ENCODE data around the gene ARFGEF3.

- TF ChIP-seq POLR2A (IDR thresholded peaks at IDR 0.05; ENCODE audit: low read length) (no peak), GATA1 (IDR thresholded peaks at IDR 0.05; ENCODE audit: low read depth, low read length) (no peak)
These were observed 41.6 kb downstream of the ARFGEF3 start for GRCh38 chr6:138203315-138203714.
